CD4-positive, alpha-beta T cell (primary cell): ENCODE data around the gene CCNA1. TPM values are rescaled to one million over a fixed set of nuclear protein-coding genes. Genes with fewer than 3 reads are reported as not detected.

Source experiments
- ATAC-seq: fragments of 200-7000 bp; cut with Tn5 transposase; one replicate; pipeline ENCODE4 v1.10.0; 2022; ENCODE audit warnings: mild to moderate bottlenecking; ENCODE audit not compliant: poor library complexity
- CTCF ChIA-PET: fragments of 350-600 bp; sonication (Branson Sonifier 250); formaldehyde crosslinking; loops from one replicate; lab custom pipeline; 2021; ENCODE audit warnings: antibody characterized with exemption, inconsistent platforms; lab: Charles Lee
- POLR2A ChIA-PET: fragments of 350-600 bp; sonication (Branson Sonifier 250); formaldehyde crosslinking; loops from one replicate; lab custom pipeline; 2021; ENCODE audit warnings: antibody characterized with exemption, inconsistent platforms; lab: Charles Lee
- DNase-seq, 14 experiments: peaks; one replicate each; pipeline ENCODE4 v3.0.0-alpha.2; 2013 to 2020; ENCODE audit warnings: mixed read lengths in 2 of 14
- H3K27ac ChIP-seq, 2 donors: one replicate each; pipeline versions ENCODE4 v1.5.1 to v1.7.0; 2013; ENCODE audit warnings: low read length in 2 of 2, low read depth in 1 of 2, mild to moderate bottlenecking in 1 of 2
- H3K27me3 ChIP-seq, 2 experiments: 1 replicate in 1 of 2; 2 replicates in 1 of 2; pipeline versions ENCODE4 v1.6.1 to v1.7.0; 2013; ENCODE audit warnings: low read length in 2 of 2, control low read depth in 1 of 2, mild to moderate bottlenecking in 1 of 2, moderate library complexity in 1 of 2; ENCODE audit not compliant: insufficient read depth in 2 of 2, control insufficient read depth in 1 of 2
- H3K36me3 ChIP-seq: one replicate; pipeline ENCODE4 v1.6.1; 2013; ENCODE audit warnings: low read length, control low read depth; ENCODE audit not compliant: insufficient read depth
- H3K4me1 ChIP-seq: one replicate; pipeline ENCODE4 v1.6.1; 2013; ENCODE audit warnings: low read length, control low read depth; ENCODE audit not compliant: insufficient read depth
- H3K4me3 ChIP-seq: one replicate; pipeline ENCODE4 v1.5.1; 2013; ENCODE audit warnings: mild to moderate bottlenecking, low read length, moderate library complexity
- H3K9me3 ChIP-seq, 2 experiments: 1 replicate in 1 of 2; 2 replicates in 1 of 2; pipeline versions ENCODE4 v1.6.1 to v1.7.0; 2013; ENCODE audit warnings: low read length in 2 of 2, mild to moderate bottlenecking in 2 of 2, control low read depth in 1 of 2, moderate library complexity in 1 of 2; ENCODE audit not compliant: control insufficient read depth in 1 of 2, insufficient read depth in 1 of 2
- H3K27ac Mint-ChIP-seq: one replicate; pipeline ENCODE4 v1.8.0; 2020; ENCODE audit warnings: mixed read lengths
- H3K27me3 Mint-ChIP-seq: one replicate; pipeline ENCODE4 v1.8.0; 2021; ENCODE audit warnings: mixed read lengths
- H3K36me3 Mint-ChIP-seq: one replicate; pipeline ENCODE4 v1.8.0; 2021; ENCODE audit warnings: low read depth, mixed read lengths
- H3K4me1 Mint-ChIP-seq: one replicate; pipeline ENCODE4 v1.8.0; 2021; ENCODE audit warnings: low read depth, mixed read lengths
- H3K4me3 Mint-ChIP-seq: one replicate; pipeline ENCODE4 v1.8.0; 2020; ENCODE audit warnings: mild to moderate bottlenecking, mixed read lengths
- H3K9me3 Mint-ChIP-seq: one replicate; pipeline ENCODE4 v1.8.0; 2020; ENCODE audit warnings: mixed read lengths
- intact Hi-C, 2 experiments: fragments of 100-400 bp; cut with DNase I in 1 of 2; cut with micrococcal nuclease in 1 of 2; formaldehyde crosslinking; loops; one replicate each; pipeline versions ENCODE4 v1.15.1 to v1.9.0; 2023 to 2025; cut with DNase I, micrococcal nuclease
- total RNA-seq, 174 experiments: library from RNA in 2 of 174; stranded (reverse) in 2 of 174; gene quantifications; one replicate each; pipeline ENCODE4 v1.2.3 and lab custom pipeline; 2021 to 2026
- TF ChIP-seq, protein P1 (sequence below): fragments of 200-600 bp; IDR thresholded peaks from one replicate; pipeline ENCODE4 v1.8.0; 2022; ENCODE audit warnings: antibody characterized with exemption, mild to moderate bottlenecking

CCNA1 gene
- total RNA-seq, 2 experiments from 2014 or later, result not detected

DNA sequence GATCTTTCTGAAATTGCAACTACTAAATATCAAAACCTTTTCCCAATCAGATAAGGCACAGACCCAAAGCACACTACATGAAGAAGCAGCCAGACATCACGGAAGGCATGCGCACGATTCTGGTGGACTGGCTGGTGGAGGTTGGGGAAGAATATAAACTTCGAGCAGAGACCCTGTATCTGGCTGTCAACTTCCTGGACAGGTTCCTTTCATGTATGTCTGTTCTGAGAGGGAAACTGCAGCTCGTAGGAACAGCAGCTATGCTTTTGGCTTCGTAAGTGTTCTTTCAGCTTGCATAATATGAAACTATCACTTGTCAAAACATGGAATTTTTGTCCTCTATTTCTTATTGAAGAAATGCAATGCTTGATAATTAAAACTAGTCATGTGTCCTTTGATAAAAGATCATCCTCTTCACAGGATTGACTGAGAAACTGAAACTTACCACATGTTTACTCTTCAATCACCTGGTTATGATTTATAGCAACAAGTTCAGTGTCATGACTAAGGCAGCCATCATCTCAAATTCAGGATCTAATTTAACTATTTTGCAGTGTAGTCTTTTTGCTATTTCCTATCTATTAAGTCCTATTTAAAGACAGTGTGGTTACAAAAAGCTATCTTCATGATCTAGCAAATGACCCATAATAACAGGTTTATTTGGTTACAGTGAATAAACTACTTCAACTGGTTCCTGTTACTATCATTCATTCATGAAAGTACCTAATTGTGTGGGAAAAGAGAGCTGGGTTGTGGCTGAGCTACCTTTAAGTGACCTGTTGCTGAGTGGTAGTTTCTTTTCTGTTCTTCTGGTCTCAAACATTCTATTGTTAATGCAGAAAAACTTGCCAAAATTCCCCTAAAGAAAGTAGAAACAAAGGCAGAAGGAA lies 6.5 kb downstream of the CCNA1 start:
- Mint-ChIP-seq H3K4me3 (no peak overlapping the region), H3K36me3 (no peaks in the 10 kb centered on the region), H3K9me3 (no peaks in the 10 kb centered on the region), H3K27ac (no peak overlapping the region), H3K27me3 (peaks cover 24% of the 10 kb centered on the region), H3K4me1 (no peaks in the 10 kb centered on the region)
- H3K36me3 ChIP-seq, result no peaks in the 10 kb centered on the region
- H3K4me3 ChIP-seq, result no peak overlapping the region
- POLR2A ChIA-PET, result no interaction called here
- intact Hi-C loops, result no loop called here
- no peaks in the 10 kb centered on the region for H3K9me3 ChIP-seq
- H3K27me3 ChIP-seq, result peaks cover 0 to 12% of the 10 kb centered on the region in 2 experiments
- CTCF ChIA-PET, result no interaction called here
- ATAC-seq (no peak), DNase-seq (no peak)
- TF ChIP-seq, protein P1, sequence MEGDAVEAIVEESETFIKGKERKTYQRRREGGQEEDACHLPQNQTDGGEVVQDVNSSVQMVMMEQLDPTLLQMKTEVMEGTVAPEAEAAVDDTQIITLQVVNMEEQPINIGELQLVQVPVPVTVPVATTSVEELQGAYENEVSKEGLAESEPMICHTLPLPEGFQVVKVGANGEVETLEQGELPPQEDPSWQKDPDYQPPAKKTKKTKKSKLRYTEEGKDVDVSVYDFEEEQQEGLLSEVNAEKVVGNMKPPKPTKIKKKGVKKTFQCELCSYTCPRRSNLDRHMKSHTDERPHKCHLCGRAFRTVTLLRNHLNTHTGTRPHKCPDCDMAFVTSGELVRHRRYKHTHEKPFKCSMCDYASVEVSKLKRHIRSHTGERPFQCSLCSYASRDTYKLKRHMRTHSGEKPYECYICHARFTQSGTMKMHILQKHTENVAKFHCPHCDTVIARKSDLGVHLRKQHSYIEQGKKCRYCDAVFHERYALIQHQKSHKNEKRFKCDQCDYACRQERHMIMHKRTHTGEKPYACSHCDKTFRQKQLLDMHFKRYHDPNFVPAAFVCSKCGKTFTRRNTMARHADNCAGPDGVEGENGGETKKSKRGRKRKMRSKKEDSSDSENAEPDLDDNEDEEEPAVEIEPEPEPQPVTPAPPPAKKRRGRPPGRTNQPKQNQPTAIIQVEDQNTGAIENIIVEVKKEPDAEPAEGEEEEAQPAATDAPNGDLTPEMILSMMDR, result no peak
- no peaks in the 10 kb centered on the region for H3K4me1 ChIP-seq
- no peak overlapping the region for H3K27ac ChIP-seq

DNA sequence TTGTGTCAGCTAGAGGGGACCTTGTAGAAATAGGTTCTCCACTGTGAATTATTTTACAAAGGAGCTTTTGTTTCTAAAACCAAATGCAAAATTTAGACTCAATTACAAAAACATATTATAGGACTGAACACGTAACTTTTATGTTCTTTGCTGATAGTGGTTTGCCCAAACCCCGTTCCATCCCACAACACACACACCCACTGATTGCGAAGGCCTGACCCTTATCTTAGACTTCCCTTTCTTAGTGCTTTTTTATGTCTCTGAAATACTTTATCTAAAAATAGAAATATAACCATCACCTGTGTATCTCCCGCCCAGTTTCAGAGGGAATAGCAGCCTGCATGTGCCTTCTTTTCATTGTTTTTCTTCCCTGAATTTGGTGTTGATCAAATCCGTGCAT lies 13.0 kb downstream of the CCNA1 start:
- POLR2A ChIA-PET, result no interaction called here
- no peak overlapping the region for H3K27ac Mint-ChIP-seq

DNA sequence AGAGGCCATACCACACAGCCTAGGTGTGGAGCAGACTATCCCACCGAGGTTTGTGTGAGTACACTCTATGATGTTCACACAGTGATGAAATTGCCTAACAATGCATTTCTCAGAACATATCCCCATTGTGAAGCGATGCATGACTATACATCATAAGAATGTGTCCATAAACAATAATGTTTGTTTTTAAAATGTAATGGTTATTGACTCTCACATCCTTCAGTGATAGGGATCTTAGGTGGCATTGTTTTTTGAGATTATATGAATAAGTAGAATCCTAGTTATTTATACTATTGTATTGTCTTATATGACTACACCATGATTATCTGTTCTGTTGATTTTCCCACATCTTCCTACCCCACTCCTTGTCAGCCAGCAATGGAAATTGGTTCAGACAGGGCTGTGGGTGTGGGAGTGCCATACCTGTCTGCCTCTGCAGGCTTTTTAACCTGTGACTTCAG lies 13.6 kb downstream of the CCNA1 start:
- no peak overlapping the region for H3K4me3 ChIP-seq
- no peak overlapping the region for H3K27ac Mint-ChIP-seq
- H3K4me3 Mint-ChIP-seq, result no peak overlapping the region
- ATAC-seq (no peak), DNase-seq (no peak)
- intact Hi-C loops, result no loop called here
- no peak overlapping the region for H3K27ac ChIP-seq
- peaks cover 0 to 2% of the 10 kb centered on the region in 2 experiments for H3K27me3 ChIP-seq
- H3K4me1 Mint-ChIP-seq, result no peaks in the 10 kb centered on the region
- ChIA-PET POLR2A (no interaction called here), CTCF (no interaction called here)
- no peaks in the 10 kb centered on the region for H3K9me3 ChIP-seq
- no peaks in the 10 kb centered on the region for H3K36me3 ChIP-seq
- no peaks in the 10 kb centered on the region for H3K4me1 ChIP-seq
- TF ChIP-seq, protein P1, result no peak
- no peaks in the 10 kb centered on the region for H3K36me3 Mint-ChIP-seq
- no peaks in the 10 kb centered on the region for H3K9me3 Mint-ChIP-seq
- peaks cover 28% of the 10 kb centered on the region for H3K27me3 Mint-ChIP-seq

More for the DNA sequence above, 13.0 kb downstream of the CCNA1 start:
- Mint-ChIP-seq H3K36me3 (no peaks in the 10 kb centered on the region), H3K27me3 (peaks cover 22% of the 10 kb centered on the region), H3K4me1 (no peaks in the 10 kb centered on the region), H3K4me3 (no peak overlapping the region), H3K9me3 (no peaks in the 10 kb centered on the region)
- Histone ChIP-seq H3K4me1 (no peaks in the 10 kb centered on the region), H3K9me3 (no peaks in the 10 kb centered on the region), H3K4me3 (no peak overlapping the region), H3K27ac (no peak overlapping the region), H3K36me3 (no peaks in the 10 kb centered on the region), H3K27me3 (peaks cover 0 to 2% of the 10 kb centered on the region in 2 experiments)
- ATAC-seq, result no peak
- intact Hi-C loops, result no loop called here
- TF ChIP-seq, protein P1, result no peak
- CTCF ChIA-PET, result no interaction called here
- DNase-seq, result no peak
